ENCODE data around the gene NETO2. TPM values are rescaled to one million over a fixed set of nuclear protein-coding genes. Genes with fewer than 3 reads are reported as not detected.
A peak's percentile ranks its signal among the peaks of the same experiment; 100 is the strongest.

The NETO2 gene
- total and polyA plus RNA-seq, 9 of the 15 experiments (the other 6 are each of a cell fraction or from before 2014, with no cell fraction given): 4.1 to 37.0 (median 22.2) TPM

GRCh38 chr16:47037746-47038458 lies 105.8 kb downstream of the NETO2 start (continued):
- TF ChIP-seq KDM1A (IDR thresholded peaks at IDR 0.05) (peak; percentile 95 to 98), DPF2 (IDR thresholded peaks at IDR 0.05) (peak; percentile 50; the same call in 1 of the 2 replicates), SMAD4 (CRISPR knock-in tag; conservative IDR thresholded peaks at IDR 0.05) (no peak; the same call in 1 of the 2 replicates), NBN (IDR thresholded peaks at IDR 0.05; ENCODE audit: low read depth) (0 out of 2 replicates have a peak, but pooled peaks have one; percentile 59), SRSF7 (optimal IDR thresholded peaks at IDR 0.05; ENCODE audit: low read depth, low read length) (no peak), MNT (conservative IDR thresholded peaks at IDR 0.05) (peak in 1 of 2 experiments; percentile 67; a peak in 3 of 4 replicates), CC2D1A (IDR thresholded peaks at IDR 0.05) (0 out of 2 replicates have a peak, but pooled peaks have one; percentile 18), RHOXF2B (CRISPR knock-in tag; conservative IDR thresholded peaks at IDR 0.05) (no peak), KLF16 (IDR thresholded peaks at IDR 0.05) (peak; percentile 60; the same call in 1 of the 2 replicates), POLR2G (IDR thresholded peaks at IDR 0.05; ENCODE audit: low read depth, low read length) (peak; percentile 56), UBTF (IDR thresholded peaks at IDR 0.05; ENCODE audit: borderline replicate concordance in 1 of 2, low read depth in 2 of 2, low read length in 2 of 2) (0 out of 4 replicates have a peak, but pooled peaks of 1 of the 2 experiments have one; percentile 61), ZNF740 (CRISPR knock-in tag; IDR thresholded peaks at IDR 0.05) (peak; percentile 100), ZNF740 (tag; IDR thresholded peaks at IDR 0.05) (peak in 1 of 2 experiments; percentile 98; a peak in 2 of 4 replicates), RAD21 (CRISPR knock-in tag; conservative IDR thresholded peaks at IDR 0.05 in 1 of 2, IDR thresholded peaks at IDR 0.05 in 1 of 2) (peak; percentile 77 to 93), BHLHE40 (IDR thresholded peaks at IDR 0.05; ENCODE audit: low read length) (peak; percentile 78), ZBTB17 (CRISPR knock-in tag; IDR thresholded peaks at IDR 0.05) (0 out of 2 replicates have a peak, but pooled peaks have one; percentile 40), NR1H2 (CRISPR knock-in tag; IDR thresholded peaks at IDR 0.05) (0 out of 2 replicates have a peak, but pooled peaks have one; percentile 61), TRIM28 (IDR thresholded peaks at IDR 0.05) (peak; percentile 27; the same call in 1 of the 2 replicates), CBX1 (IDR thresholded peaks at IDR 0.05; ENCODE audit: low read depth) (peak; percentile 94), CEBPG (CRISPR knock-in tag; IDR thresholded peaks at IDR 0.05) (peak; percentile 89), CEBPG (tag; conservative IDR thresholded peaks at IDR 0.05 in 1 of 2, IDR thresholded peaks at IDR 0.05 in 1 of 2) (peak; percentile 94 to 98), FOSL1 (tag; conservative IDR thresholded peaks at IDR 0.05) (peak; percentile 80; the same call in 1 of the 2 replicates), CEBPB (tag; IDR thresholded peaks at IDR 0.05) (peak; percentile 99)
